Sigmoid colon (tissue), 7 donors: ENCODE measurements around the gene CASP7. TPM values are rescaled to one million over a fixed set of nuclear protein-coding genes. Genes with fewer than 3 reads are reported as not detected.
"Not testable (repeated sequence)": the region's sequence is repeated elsewhere in the genome, so short reads cannot be mapped to it uniquely, and the experiment has no call there.

Source experiments
- DNase-seq: peaks from one replicate; pipeline ENCODE4 v3.0.0-alpha.2; 2019
- H3K27ac ChIP-seq, 4 donors: fragments of 200-600 bp; sonication (generic); one replicate each; pipeline ENCODE4 v1.5.1; 2016 to 2019; ENCODE audit warnings: mild to moderate bottlenecking in 1 of 4
- H3K27me3 ChIP-seq, 3 donors: fragments of 200-600 bp; sonication (generic); one replicate each; pipeline ENCODE4 v1.5.1; 2019; ENCODE audit warnings: mild to moderate bottlenecking in 1 of 3
- H3K36me3 ChIP-seq, 4 donors: fragments of 200-600 bp; sonication (generic); one replicate each; pipeline ENCODE4 v1.5.1; 2016 to 2019
- H3K4me1 ChIP-seq, 4 donors: fragments of 200-600 bp; sonication (generic); one replicate each; pipeline ENCODE4 v1.5.1; 2017 to 2019
- H3K4me3 ChIP-seq, 4 donors: fragments of 200-600 bp; sonication (generic); one replicate each; pipeline ENCODE4 v1.5.1; 2017 to 2019; ENCODE audit warnings: mild to moderate bottlenecking in 2 of 4, moderate library complexity in 1 of 4
- H3K9me3 ChIP-seq, 4 donors: fragments of 200-600 bp in 3 of 4; sonication (generic) in 3 of 4; one replicate each; pipeline versions ENCODE4 v1.5.1 to v1.6.1; 2013 to 2019
- EP300 ChIP-seq, 4 donors: sonication (generic); formaldehyde crosslinking; IDR thresholded peaks; one replicate each; pipeline ENCODE4 v1.6.1; 2017; ENCODE audit warnings: antibody characterized with exemption in 4 of 4
- POLR2A ChIP-seq, 2 donors: fragments of 450-650 bp; IDR thresholded peaks; one replicate each; pipeline ENCODE4 v1.6.1; 2016; ENCODE audit warnings: antibody characterized with exemption in 2 of 2, mild to moderate bottlenecking in 2 of 2, moderate library complexity in 2 of 2
- POLR2AphosphoS5 ChIP-seq, 4 donors: sonication (generic); formaldehyde crosslinking; IDR thresholded peaks; one replicate each; pipeline ENCODE4 v1.6.1; 2017; ENCODE audit warnings: antibody characterized with exemption in 4 of 4
- WGBS, 2 donors: extraction: QIAGEN DNeasy Blood & Tissue Kit; methylation state at CpG; one replicate each; pipeline ENCODE4 v1.1.7; 2013; 5-methylcytosine and 5-hydroxymethylcytosine counted together
- intact Hi-C: fragments of 100-400 bp; cut with DNase I; formaldehyde crosslinking; loops from one replicate; pipeline ENCODE4 v1.15.1; 2023
- polyA plus RNA-seq, 3 donors: library from polyadenylated mRNA; stranded (reverse); fragments of 200-250 nt; gene quantifications; one replicate each; pipeline ENCODE4 v1.2.3, GENCODE V29; 2013
- total RNA-seq, 4 donors: library from RNA; depleted of rRNA; stranded (reverse); fragments of >200 nt; gene quantifications; one replicate each; pipeline ENCODE4 v1.1.0, GENCODE V29; 2016
- TF ChIP-seq, protein P1 (sequence below), 4 experiments: fragments of 450-650 bp in 3 of 4; fragments of 200-600 bp in 1 of 4; IDR thresholded peaks; one replicate each; pipeline ENCODE4 v1.5.1; 2016 to 2019; ENCODE audit warnings: antibody characterized with exemption in 4 of 4, mild to moderate bottlenecking in 3 of 4, moderate library complexity in 2 of 4
- donor health status: healthy with polysubstance abuse.
- donor health status: Bipolar disorder and iron deficiency.
- donor health status: healthy.

CASP7 gene
- total and polyA plus RNA-seq, 7 donors = 11.4 to 338 (median 17.8) TPM

DNA sequence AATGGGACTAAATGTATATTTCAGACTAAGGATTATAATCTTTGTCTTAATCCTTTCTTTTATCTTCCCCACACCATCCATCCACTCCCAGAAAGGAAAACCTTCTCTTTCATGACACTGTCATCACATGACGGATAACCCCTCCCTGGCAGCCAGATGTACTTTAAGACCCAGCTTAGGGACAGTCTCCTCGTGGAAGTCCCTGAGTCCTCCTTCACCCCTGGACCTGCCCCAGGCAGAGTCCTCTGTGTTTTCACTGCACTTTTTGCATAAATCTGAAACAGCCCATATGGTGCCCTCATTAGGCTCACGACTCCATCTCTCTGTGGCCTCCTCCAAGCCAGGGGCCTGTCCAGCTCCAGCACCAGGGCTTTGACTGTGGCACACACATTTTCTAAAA lies 31.9 kb upstream of the CASP7 start:
- Histone ChIP-seq H3K27me3 (peaks cover 0 to 3% (median 0%) of the 10 kb centered on the region in 3 donors), H3K36me3 (no peaks in the 10 kb centered on the region), H3K27ac (no peak overlapping the region), H3K4me1 (peaks cover 0 to 4% (median 0%) of the 10 kb centered on the region in 4 donors), H3K9me3 (no peaks in the 10 kb centered on the region), H3K4me3 (no peak overlapping the region)
- intact Hi-C loops = no loop called here
- DNase-seq = no peak
- TF ChIP-seq EP300 (IDR thresholded peaks at IDR 0.05) = no peak
- no peak for TF ChIP-seq POLR2A (IDR thresholded peaks at IDR 0.05)
- TF ChIP-seq POLR2AphosphoS5 (IDR thresholded peaks at IDR 0.05) = no peak
- TF ChIP-seq, protein P1, sequence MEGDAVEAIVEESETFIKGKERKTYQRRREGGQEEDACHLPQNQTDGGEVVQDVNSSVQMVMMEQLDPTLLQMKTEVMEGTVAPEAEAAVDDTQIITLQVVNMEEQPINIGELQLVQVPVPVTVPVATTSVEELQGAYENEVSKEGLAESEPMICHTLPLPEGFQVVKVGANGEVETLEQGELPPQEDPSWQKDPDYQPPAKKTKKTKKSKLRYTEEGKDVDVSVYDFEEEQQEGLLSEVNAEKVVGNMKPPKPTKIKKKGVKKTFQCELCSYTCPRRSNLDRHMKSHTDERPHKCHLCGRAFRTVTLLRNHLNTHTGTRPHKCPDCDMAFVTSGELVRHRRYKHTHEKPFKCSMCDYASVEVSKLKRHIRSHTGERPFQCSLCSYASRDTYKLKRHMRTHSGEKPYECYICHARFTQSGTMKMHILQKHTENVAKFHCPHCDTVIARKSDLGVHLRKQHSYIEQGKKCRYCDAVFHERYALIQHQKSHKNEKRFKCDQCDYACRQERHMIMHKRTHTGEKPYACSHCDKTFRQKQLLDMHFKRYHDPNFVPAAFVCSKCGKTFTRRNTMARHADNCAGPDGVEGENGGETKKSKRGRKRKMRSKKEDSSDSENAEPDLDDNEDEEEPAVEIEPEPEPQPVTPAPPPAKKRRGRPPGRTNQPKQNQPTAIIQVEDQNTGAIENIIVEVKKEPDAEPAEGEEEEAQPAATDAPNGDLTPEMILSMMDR (IDR thresholded peaks at IDR 0.05) = no peak
- WGBS, 2 donors = 79 to 84% methylated on average over 3 of the region's 3 CpGs

DNA sequence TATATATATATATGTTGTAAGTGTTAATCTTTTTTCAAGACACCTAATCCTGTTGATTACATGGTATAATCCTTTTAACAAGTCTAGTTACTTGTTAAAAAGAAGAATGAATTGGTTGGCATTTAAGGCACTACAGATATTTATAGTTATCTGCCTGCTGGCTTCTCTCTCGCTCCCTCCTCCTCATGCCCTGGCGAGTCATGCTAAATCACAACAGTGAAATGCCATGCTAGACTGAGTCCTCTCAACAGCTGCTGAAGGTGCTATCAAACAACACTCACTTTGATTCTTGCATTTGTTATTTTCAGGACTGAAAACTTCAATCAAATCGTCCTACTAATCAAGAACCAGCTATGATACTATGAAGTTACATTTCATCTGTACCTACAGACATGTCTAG lies 31.2 kb upstream of the CASP7 start:
- 74 to 76% methylated on average over 3 of the region's 3 CpGs for WGBS, 2 donors
- Histone ChIP-seq H3K27ac (no peak overlapping the region), H3K36me3 (no peaks in the 10 kb centered on the region), H3K9me3 (no peaks in the 10 kb centered on the region), H3K27me3 (peaks cover 0 to 3% (median 0%) of the 10 kb centered on the region in 3 donors), H3K4me1 (peaks cover 0 to 4% (median 0%) of the 10 kb centered on the region in 4 donors), H3K4me3 (no peak overlapping the region)
- intact Hi-C loops = no loop called here
- TF ChIP-seq, protein P1 (IDR thresholded peaks at IDR 0.05) = no peak
- no peak for TF ChIP-seq POLR2A (IDR thresholded peaks at IDR 0.05)
- no peak for TF ChIP-seq EP300 (IDR thresholded peaks at IDR 0.05)
- TF ChIP-seq POLR2AphosphoS5 (IDR thresholded peaks at IDR 0.05) = no peak
- no peak for DNase-seq

DNA sequence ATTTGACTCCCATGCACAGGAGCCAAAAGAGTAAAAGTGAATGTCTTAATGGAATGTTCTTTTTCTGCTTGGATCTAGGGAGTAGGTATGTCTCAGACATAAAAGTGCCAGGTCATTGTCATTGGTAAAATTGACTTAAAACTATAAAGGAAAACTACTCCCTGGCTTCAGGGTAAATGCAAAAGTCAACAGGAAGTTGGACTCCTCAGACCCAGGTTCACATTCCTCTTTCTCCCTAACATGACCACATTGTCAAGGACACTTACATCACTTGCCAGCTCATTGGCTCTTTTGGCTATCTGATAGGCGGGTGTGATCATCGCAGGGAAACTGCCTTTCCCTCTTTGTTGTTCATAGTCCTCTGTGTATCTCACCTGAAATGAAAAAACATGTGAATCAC lies 29.5 kb upstream of the CASP7 start:
- intact Hi-C loops = no loop called here

DNA sequence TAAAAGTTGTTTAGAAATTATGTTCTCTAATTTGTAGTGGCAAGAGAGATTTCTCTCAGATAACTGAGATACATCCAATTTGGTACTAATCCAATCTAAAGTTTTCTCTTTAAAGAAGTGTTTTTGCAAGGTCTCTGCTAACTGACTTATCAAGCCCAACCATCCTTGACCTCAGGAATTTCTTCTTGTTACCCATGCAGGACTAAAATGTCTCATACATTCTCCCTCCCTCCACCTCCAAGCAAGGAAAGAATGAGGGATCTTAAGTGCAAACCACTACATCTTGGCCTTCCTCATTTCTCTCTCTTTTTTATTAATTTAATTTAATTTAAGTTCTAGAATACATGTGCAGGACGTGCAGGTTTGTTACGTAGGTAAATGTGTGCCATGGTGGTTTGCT lies 28.7 kb upstream of the CASP7 start:
- Histone ChIP-seq H3K4me3 (no peak overlapping the region), H3K36me3 (no peaks in the 10 kb centered on the region), H3K4me1 (no peaks in the 10 kb centered on the region), H3K27me3 (peaks cover 0 to 3% (median 0%) of the 10 kb centered on the region in 3 donors), H3K27ac (no peak overlapping the region), H3K9me3 (no peaks in the 10 kb centered on the region)
- DNase-seq = no peak
- WGBS, 2 donors = 88 to 96% methylated on average over 2 of the region's 2 CpGs
- intact Hi-C loops = no loop called here
- TF ChIP-seq POLR2A (IDR thresholded peaks at IDR 0.05) (no peak), EP300 (IDR thresholded peaks at IDR 0.05) (no peak), POLR2AphosphoS5 (IDR thresholded peaks at IDR 0.05) (no peak)
- TF ChIP-seq, protein P1 (IDR thresholded peaks at IDR 0.05) = no peak

More for the DNA sequence above, 29.5 kb upstream of the CASP7 start:
- H3K4me3 ChIP-seq = no peak overlapping the region
- H3K27me3 ChIP-seq = peaks cover 0 to 3% (median 0%) of the 10 kb centered on the region in 3 donors
- no peaks in the 10 kb centered on the region for H3K4me1 ChIP-seq
- no peak overlapping the region for H3K27ac ChIP-seq
- TF ChIP-seq EP300 (IDR thresholded peaks at IDR 0.05) (no peak), POLR2A (IDR thresholded peaks at IDR 0.05) (no peak), POLR2AphosphoS5 (IDR thresholded peaks at IDR 0.05) (no peak)
- TF ChIP-seq, protein P1 (IDR thresholded peaks at IDR 0.05) = no peak
- H3K9me3 ChIP-seq = no peaks in the 10 kb centered on the region
- no peak for DNase-seq
- WGBS, 2 donors = 93 to 96% methylated on average over 2 of the region's 2 CpGs
- no peaks in the 10 kb centered on the region for H3K36me3 ChIP-seq

DNA sequence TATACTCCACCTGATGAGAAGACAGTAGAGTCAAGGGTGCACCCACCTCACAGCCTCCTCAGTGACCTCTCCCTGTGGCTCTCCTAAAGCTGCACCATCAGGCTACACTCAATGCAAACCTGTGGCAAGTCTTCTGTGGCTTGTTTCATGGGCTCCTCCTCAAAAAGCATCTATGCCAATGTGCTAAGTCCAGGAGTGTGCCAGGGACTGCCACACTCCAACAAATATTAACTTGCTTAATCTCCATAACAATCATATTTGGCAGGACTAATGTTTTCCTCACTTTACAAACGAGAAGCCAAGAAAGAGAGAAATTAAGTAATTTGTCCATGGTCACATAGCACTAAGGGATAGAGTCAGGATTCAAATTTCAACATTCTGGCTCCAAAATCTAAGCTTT lies 27.8 kb upstream of the CASP7 start:
- Histone ChIP-seq H3K4me3 (no peak overlapping the region), H3K4me1 (no peaks in the 10 kb centered on the region), H3K27ac (no peak overlapping the region), H3K27me3 (peaks cover 0 to 3% (median 0%) of the 10 kb centered on the region in 3 donors), H3K9me3 (no peaks in the 10 kb centered on the region), H3K36me3 (no peaks in the 10 kb centered on the region)
- DNase-seq = no peak
- TF ChIP-seq POLR2A (IDR thresholded peaks at IDR 0.05) = no peak
- no peak for TF ChIP-seq POLR2AphosphoS5 (IDR thresholded peaks at IDR 0.05)
- TF ChIP-seq EP300 (IDR thresholded peaks at IDR 0.05) = no peak
- TF ChIP-seq, protein P1 (IDR thresholded peaks at IDR 0.05) = no peak
- intact Hi-C loops = no loop called here
- 28 to 64% methylated on average over 1 of the region's 1 CpG for WGBS, 2 donors

DNA sequence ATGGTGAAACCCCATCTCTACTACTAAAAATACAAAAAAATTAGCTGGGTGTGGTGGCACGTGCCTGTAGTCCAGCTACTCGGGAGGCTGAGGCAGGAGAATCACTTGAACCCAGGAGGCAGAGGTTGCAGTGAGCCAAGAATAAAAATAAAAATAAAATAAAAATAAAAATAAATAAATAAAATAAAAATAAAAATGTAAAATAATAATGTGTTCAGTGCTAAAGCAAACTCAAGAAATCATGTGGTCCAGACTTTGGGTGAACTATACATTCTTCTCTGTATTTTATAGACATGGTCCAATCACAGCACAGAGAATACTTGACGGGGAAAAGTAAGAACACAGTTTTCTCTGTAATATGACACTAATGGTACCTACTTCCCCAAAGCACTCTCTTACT lies 27.3 kb upstream of the CASP7 start:
- H3K27me3 ChIP-seq, DNase-seq, H3K36me3 ChIP-seq, H3K4me3 ChIP-seq, H3K4me1 ChIP-seq, intact Hi-C loops, H3K27ac ChIP-seq, H3K9me3 ChIP-seq: not testable (repeated sequence)
- 89 to 94% methylated on average over 3 of the region's 3 CpGs for WGBS, 2 donors
